Measurements from ENCODE around the gene TAAR6. TPM values are rescaled to one million over a fixed set of nuclear protein-coding genes. Genes with fewer than 3 reads are reported as not detected.

TAAR6 gene
- total RNA-seq, 1 donor: not detected

GRCh38 chr6:132567566-132567965 is 2.6 kb upstream of the TAAR6 start:
- H3K27me3 ChIP-seq (ENCODE audit: insufficient read depth, low read length): peaks cover 31% of the 10 kb centered on the region

GRCh38 chr6:132568611-132569010 is 1.5 kb upstream of the TAAR6 start:
- Histone ChIP-seq H3K4me2 (ENCODE audit: insufficient read depth, low read length) (no peak overlapping the region), H3K79me2 (ENCODE audit: insufficient read depth, low read length) (no peaks in the 10 kb centered on the region), H2AFZ (ENCODE audit: low read length) (no peak overlapping the region), H3K27me3 (ENCODE audit: insufficient read depth, low read length) (peaks cover 32% of the 10 kb centered on the region), H3K27ac (ENCODE audit: low read depth, low read length) (no peak overlapping the region), H3K4me1 (ENCODE audit: insufficient read depth, low read length) (no peaks in the 10 kb centered on the region), H3K9me3 (ENCODE audit: low read depth, low read length) (no peaks in the 10 kb centered on the region), H3K36me3 (ENCODE audit: insufficient read depth, low read length) (no peaks in the 10 kb centered on the region), H3K4me3 (ENCODE audit: insufficient read depth, low read length) (no peak overlapping the region), H4K20me1 (ENCODE audit: insufficient read depth, low read length) (no peaks in the 10 kb centered on the region)
- no peak for TF ChIP-seq CTCF (IDR thresholded peaks at IDR 0.05; ENCODE audit: extremely low read depth, low read depth, low read length)
- DNase-seq (ENCODE audit: insufficient read length, low spot score, missing footprints): no peak

More at GRCh38 chr6:132567566-132567965, 2.6 kb upstream of the TAAR6 start:
- no peaks in the 10 kb centered on the region for H3K79me2 ChIP-seq (ENCODE audit: insufficient read depth, low read length)
- H2AFZ ChIP-seq (ENCODE audit: low read length): no peak overlapping the region
- no peaks in the 10 kb centered on the region for H3K36me3 ChIP-seq (ENCODE audit: insufficient read depth, low read length)
- DNase-seq (ENCODE audit: insufficient read length, low spot score, missing footprints): no peak
- no peak overlapping the region for H3K4me3 ChIP-seq (ENCODE audit: insufficient read depth, low read length)
- H3K27ac ChIP-seq (ENCODE audit: low read depth, low read length): no peak overlapping the region
- H3K4me2 ChIP-seq (ENCODE audit: insufficient read depth, low read length): no peak overlapping the region
- H3K9me3 ChIP-seq (ENCODE audit: low read depth, low read length): no peaks in the 10 kb centered on the region
- H3K4me1 ChIP-seq (ENCODE audit: insufficient read depth, low read length): no peaks in the 10 kb centered on the region
- no peaks in the 10 kb centered on the region for H4K20me1 ChIP-seq (ENCODE audit: insufficient read depth, low read length)
- TF ChIP-seq CTCF (IDR thresholded peaks at IDR 0.05; ENCODE audit: extremely low read depth, low read depth, low read length): no peak

GRCh38 chr6:132569170-132569569 is 952 bp upstream of the TAAR6 start:
- no peaks in the 10 kb centered on the region for H4K20me1 ChIP-seq (ENCODE audit: insufficient read depth, low read length)
- H3K27ac ChIP-seq (ENCODE audit: low read depth, low read length): no peak overlapping the region
- H3K4me1 ChIP-seq (ENCODE audit: insufficient read depth, low read length): no peaks in the 10 kb centered on the region
- no peaks in the 10 kb centered on the region for H3K79me2 ChIP-seq (ENCODE audit: insufficient read depth, low read length)
- H2AFZ ChIP-seq (ENCODE audit: low read length): no peak overlapping the region
- H3K4me3 ChIP-seq (ENCODE audit: insufficient read depth, low read length): no peak overlapping the region
- no peak for DNase-seq (ENCODE audit: insufficient read length, low spot score, missing footprints)
- H3K9me3 ChIP-seq (ENCODE audit: low read depth, low read length): no peaks in the 10 kb centered on the region
- TF ChIP-seq CTCF (IDR thresholded peaks at IDR 0.05; ENCODE audit: extremely low read depth, low read depth, low read length): no peak
- H3K4me2 ChIP-seq (ENCODE audit: insufficient read depth, low read length): no peak overlapping the region
- no peaks in the 10 kb centered on the region for H3K36me3 ChIP-seq (ENCODE audit: insufficient read depth, low read length)
- H3K27me3 ChIP-seq (ENCODE audit: insufficient read depth, low read length): peaks cover 30% of the 10 kb centered on the region

- H2AFZ ChIP-seq (ENCODE audit: low read length): no peak overlapping the region
- no peaks in the 10 kb centered on the region for H4K20me1 ChIP-seq (ENCODE audit: insufficient read depth, low read length)
- no peak overlapping the region for H3K27ac ChIP-seq (ENCODE audit: low read depth, low read length)
- H3K27me3 ChIP-seq (ENCODE audit: insufficient read depth, low read length): peaks cover 24% of the 10 kb centered on the region
- no peak overlapping the region for H3K4me3 ChIP-seq (ENCODE audit: insufficient read depth, low read length)
- no peak for DNase-seq (ENCODE audit: insufficient read length, low spot score, missing footprints)
- no peak for TF ChIP-seq CTCF (IDR thresholded peaks at IDR 0.05; ENCODE audit: extremely low read depth, low read depth, low read length)
- H3K9me3 ChIP-seq (ENCODE audit: low read depth, low read length): no peaks in the 10 kb centered on the region
- no peak overlapping the region for H3K4me2 ChIP-seq (ENCODE audit: insufficient read depth, low read length)
- H3K79me2 ChIP-seq (ENCODE audit: insufficient read depth, low read length): no peaks in the 10 kb centered on the region
- no peaks in the 10 kb centered on the region for H3K4me1 ChIP-seq (ENCODE audit: insufficient read depth, low read length)
- no peaks in the 10 kb centered on the region for H3K36me3 ChIP-seq (ENCODE audit: insufficient read depth, low read length)
Measured at GRCh38 chr6:132571774-132572173, 1.7 kb downstream of the TAAR6 start.

Measured in osteoblast (primary cell).